Uterus (tissue), 4 donors: ENCODE data around the gene LY9. TPM values are rescaled to one million over a fixed set of nuclear protein-coding genes. Genes with fewer than 3 reads are reported as not detected.

Source experiments
- DNase-seq, 2 donors: peaks; one replicate each; pipeline ENCODE4 v3.0.0-alpha.2; 2019 to 2020
- H3K27ac ChIP-seq, 2 donors: fragments of 200-600 bp; sonication (generic); 1 replicate in 1 of 2; 2 replicates in 1 of 2; pipeline ENCODE4 v1.5.1; 2016 to 2018
- H3K27me3 ChIP-seq, 2 donors: fragments of 200-600 bp; sonication (generic); one replicate each; pipeline ENCODE4 v1.5.1; 2018 to 2019; ENCODE audit warnings: control low read depth in 1 of 2
- H3K36me3 ChIP-seq, 2 donors: fragments of 200-600 bp; sonication (generic); one replicate each; pipeline ENCODE4 v1.5.1; 2019; ENCODE audit warnings: control low read depth in 1 of 2
- H3K4me1 ChIP-seq, 2 donors: fragments of 200-600 bp; sonication (generic); one replicate each; pipeline ENCODE4 v1.5.1; 2018 to 2019; ENCODE audit warnings: control low read depth in 1 of 2
- H3K4me3 ChIP-seq, 2 donors: fragments of 200-600 bp; sonication (generic); 1 replicate in 1 of 2; 2 replicates in 1 of 2; pipeline ENCODE4 v1.5.1; 2018 to 2019; ENCODE audit warnings: mild to moderate bottlenecking in 1 of 2
- H3K9me3 ChIP-seq, 2 donors: fragments of 200-600 bp; sonication (generic); one replicate each; pipeline ENCODE4 v1.5.1; 2019; ENCODE audit warnings: control low read depth in 1 of 2
- POLR2A ChIP-seq, 2 donors: fragments of 450-650 bp; IDR thresholded peaks; one replicate each; pipeline ENCODE4 v1.6.1; 2016; ENCODE audit warnings: antibody characterized with exemption in 2 of 2, mild to moderate bottlenecking in 1 of 2, moderate library complexity in 1 of 2
- intact Hi-C: fragments of 100-400 bp; cut with DNase I; formaldehyde crosslinking; loops from one replicate; pipeline ENCODE4 v1.15.1; 2023; ENCODE audit warnings: low total_unique reads
- total RNA-seq, 4 donors: library from RNA; depleted of rRNA in 3 of 4; stranded (reverse); fragments of >200 nt in 3 of 4; gene quantifications; one replicate each; pipeline versions ENCODE4 v1.1.0 to v1.2.4, GENCODE V29; 2014 to 2023
- TF ChIP-seq, protein P1 (sequence below), 4 experiments: fragments of 200-600 bp in 2 of 4; fragments of 450-650 bp in 2 of 4; sonication (generic) in 2 of 4; IDR thresholded peaks; one replicate each; pipeline ENCODE4 v1.5.1; 2016 to 2019; ENCODE audit warnings: antibody characterized with exemption in 4 of 4, mild to moderate bottlenecking in 2 of 4, moderate library complexity in 1 of 4
- donor health status: DM: yes; HTN: yes; CAD: no.

LY9 gene
- total RNA-seq, 4 donors from 2014 or later: 0.35 to 0.70 TPM; not detected in 2

DNA sequence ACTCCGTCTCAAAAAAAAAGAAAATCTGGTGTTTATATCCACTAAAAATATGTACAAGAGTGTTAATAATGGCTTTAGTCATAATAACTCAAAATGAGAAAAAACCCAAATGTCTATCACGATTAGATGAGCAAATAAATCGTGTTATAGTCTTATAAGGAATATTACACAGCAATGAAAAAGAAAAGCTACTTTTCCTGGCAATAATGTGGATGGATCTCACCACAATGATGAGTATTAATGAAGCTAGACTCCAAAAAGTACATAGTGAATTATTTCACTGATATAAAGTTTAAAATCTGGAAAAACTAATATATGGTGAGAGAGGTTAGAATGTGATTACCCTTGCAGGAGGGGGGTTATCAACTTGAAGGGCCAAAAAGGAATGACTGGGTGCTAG lies 57.0 kb downstream of the LY9 start:
- intact Hi-C loops: no loop called here
- H3K36me3 ChIP-seq: no peaks in the 10 kb centered on the region
- no peak for DNase-seq
- H3K9me3 ChIP-seq: no peaks in the 10 kb centered on the region
- no peaks in the 10 kb centered on the region for H3K27me3 ChIP-seq
- H3K27ac ChIP-seq: no peak overlapping the region
- TF ChIP-seq POLR2A (IDR thresholded peaks at IDR 0.05): no peak
- TF ChIP-seq, protein P1, sequence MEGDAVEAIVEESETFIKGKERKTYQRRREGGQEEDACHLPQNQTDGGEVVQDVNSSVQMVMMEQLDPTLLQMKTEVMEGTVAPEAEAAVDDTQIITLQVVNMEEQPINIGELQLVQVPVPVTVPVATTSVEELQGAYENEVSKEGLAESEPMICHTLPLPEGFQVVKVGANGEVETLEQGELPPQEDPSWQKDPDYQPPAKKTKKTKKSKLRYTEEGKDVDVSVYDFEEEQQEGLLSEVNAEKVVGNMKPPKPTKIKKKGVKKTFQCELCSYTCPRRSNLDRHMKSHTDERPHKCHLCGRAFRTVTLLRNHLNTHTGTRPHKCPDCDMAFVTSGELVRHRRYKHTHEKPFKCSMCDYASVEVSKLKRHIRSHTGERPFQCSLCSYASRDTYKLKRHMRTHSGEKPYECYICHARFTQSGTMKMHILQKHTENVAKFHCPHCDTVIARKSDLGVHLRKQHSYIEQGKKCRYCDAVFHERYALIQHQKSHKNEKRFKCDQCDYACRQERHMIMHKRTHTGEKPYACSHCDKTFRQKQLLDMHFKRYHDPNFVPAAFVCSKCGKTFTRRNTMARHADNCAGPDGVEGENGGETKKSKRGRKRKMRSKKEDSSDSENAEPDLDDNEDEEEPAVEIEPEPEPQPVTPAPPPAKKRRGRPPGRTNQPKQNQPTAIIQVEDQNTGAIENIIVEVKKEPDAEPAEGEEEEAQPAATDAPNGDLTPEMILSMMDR (IDR thresholded peaks at IDR 0.05): no peak
- no peaks in the 10 kb centered on the region for H3K4me1 ChIP-seq
- H3K4me3 ChIP-seq: no peak overlapping the region

DNA sequence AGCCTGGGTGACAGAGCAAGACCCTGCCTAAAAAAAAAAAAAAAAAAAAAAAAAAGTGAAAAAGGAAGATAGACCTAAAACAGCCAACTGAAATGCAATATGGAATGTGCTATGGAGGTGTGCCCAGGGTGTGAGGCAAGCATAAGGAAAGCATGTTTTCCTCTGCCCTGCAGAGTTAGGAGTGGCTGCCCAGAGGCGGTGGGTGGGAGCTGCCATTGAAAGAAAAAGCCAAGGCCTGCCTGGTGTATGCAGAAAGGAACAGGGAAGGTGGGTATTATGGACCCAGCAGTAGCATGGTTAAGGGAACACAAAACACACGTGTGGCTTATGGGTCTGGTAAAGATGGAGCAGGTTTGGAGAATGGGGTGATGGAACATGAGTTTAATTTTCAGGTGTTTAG lies 57.8 kb downstream of the LY9 start:
- H3K36me3 ChIP-seq: no peaks in the 10 kb centered on the region
- H3K27me3 ChIP-seq: no peaks in the 10 kb centered on the region
- H3K27ac ChIP-seq: no peak overlapping the region
- TF ChIP-seq, protein P1 (IDR thresholded peaks at IDR 0.05): no peak
- TF ChIP-seq POLR2A (IDR thresholded peaks at IDR 0.05): no peak
- DNase-seq: no peak
- H3K4me3 ChIP-seq: no peak overlapping the region
- no peaks in the 10 kb centered on the region for H3K4me1 ChIP-seq
- no peaks in the 10 kb centered on the region for H3K9me3 ChIP-seq
- intact Hi-C loops: no loop called here

DNA sequence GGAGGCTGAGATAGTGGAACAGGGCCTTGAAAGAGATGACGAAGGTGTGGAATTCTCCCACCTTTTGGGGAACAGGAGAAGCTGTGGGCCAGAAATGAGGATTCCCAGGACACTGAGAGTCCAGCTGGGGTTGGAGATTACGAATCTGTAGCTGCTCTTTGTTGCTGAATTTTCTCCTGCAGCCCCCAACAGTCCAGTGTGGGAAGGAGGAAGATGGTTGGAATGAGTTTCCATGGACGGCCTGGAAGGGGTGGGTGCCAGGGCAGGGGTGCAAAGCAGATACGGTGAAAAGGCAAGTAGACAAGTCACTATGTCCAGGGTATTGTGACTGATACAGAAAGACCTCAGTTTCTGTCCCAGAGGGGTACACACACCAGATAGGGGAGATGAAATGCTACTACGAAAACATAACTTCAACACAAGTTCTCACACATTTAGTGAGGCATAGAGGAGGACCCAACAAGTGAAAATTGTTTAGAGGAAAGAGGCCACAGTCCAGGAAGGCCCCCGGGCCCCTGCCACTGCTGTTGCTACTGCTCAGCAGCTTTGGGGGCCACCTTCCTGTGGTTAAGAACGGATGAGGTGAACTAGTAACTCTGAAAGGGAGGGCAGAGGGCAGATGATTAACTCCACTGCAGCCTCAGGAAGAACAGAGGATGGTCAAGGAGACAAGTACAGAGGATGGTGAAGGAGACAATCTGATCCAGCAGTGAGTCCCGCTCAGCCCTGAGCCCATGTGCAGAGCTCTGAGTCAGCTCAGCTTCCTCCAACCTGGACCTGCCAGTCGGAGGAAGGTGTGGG lies 59.4 kb downstream of the LY9 start:
- Histone ChIP-seq H3K9me3 (no peaks in the 10 kb centered on the region), H3K27ac (no peak overlapping the region), H3K27me3 (no peaks in the 10 kb centered on the region), H3K4me3 (no peak overlapping the region), H3K4me1 (no peaks in the 10 kb centered on the region), H3K36me3 (no peaks in the 10 kb centered on the region)
- no peak for DNase-seq
- intact Hi-C loops: no loop called here
- no peak for TF ChIP-seq POLR2A (IDR thresholded peaks at IDR 0.05)
- TF ChIP-seq, protein P1 (IDR thresholded peaks at IDR 0.05): no peak

DNA sequence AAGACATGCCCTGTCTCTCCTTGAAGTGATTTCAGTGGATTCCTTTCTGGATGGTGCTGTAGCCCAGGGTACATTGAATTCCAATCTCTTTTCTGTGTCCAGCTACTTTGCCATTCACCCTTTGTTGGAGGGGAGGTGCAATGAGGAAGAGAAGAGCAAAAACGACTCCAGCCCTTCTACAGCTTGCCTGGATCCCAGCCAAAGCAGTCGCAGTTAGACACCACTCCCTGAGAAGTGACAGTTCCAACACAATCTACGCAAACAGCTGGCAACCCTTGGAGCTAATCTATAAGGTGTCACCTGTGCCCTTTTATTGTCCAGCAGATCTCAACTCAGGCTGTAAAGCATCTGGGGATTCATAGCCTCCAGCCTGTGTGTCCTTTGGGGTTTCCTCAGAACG lies 62.1 kb downstream of the LY9 start:
- TF ChIP-seq POLR2A (IDR thresholded peaks at IDR 0.05): no peak
- TF ChIP-seq, protein P1 (IDR thresholded peaks at IDR 0.05): no peak
- Histone ChIP-seq H3K4me3 (no peak overlapping the region), H3K9me3 (no peaks in the 10 kb centered on the region), H3K27me3 (no peaks in the 10 kb centered on the region), H3K27ac (no peak overlapping the region), H3K4me1 (no peaks in the 10 kb centered on the region), H3K36me3 (no peaks in the 10 kb centered on the region)
- no peak for DNase-seq
- intact Hi-C loops: no loop called here

DNA sequence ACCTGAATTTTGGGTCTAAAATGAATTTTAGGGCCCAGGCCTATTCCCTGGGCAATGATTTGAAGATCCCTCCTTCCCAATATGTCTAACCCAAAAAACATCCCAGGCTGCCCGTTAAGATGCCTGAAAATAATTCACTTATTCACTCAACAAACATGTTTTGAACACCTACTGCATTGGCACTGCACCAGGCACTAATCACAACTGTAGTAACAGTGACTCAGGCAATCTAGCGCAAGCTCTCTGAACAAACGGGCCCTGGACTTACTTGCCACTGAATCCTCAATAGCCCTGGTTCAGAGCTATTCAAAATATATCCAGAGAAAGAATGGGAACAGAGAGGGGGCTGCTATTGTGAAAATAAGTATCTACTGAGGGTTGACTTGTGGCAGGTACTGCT lies 62.5 kb downstream of the LY9 start:
- intact Hi-C loops: no loop called here
- DNase-seq: no peak
- no peaks in the 10 kb centered on the region for H3K36me3 ChIP-seq
- H3K27me3 ChIP-seq: no peaks in the 10 kb centered on the region
- H3K27ac ChIP-seq: no peak overlapping the region
- H3K9me3 ChIP-seq: no peaks in the 10 kb centered on the region
- no peak for TF ChIP-seq POLR2A (IDR thresholded peaks at IDR 0.05)
- TF ChIP-seq, protein P1 (IDR thresholded peaks at IDR 0.05): no peak
- H3K4me1 ChIP-seq: no peaks in the 10 kb centered on the region
- no peak overlapping the region for H3K4me3 ChIP-seq
